Ovary (tissue), 3 donors: ENCODE results near the gene WDR73.
A peak's percentile ranks its signal among the peaks of the same experiment; 100 is the strongest.

ENCODE experiments used
- EP300 ChIP-seq: sonication (generic); formaldehyde crosslinking; IDR thresholded peaks from one replicate; pipeline ENCODE4 v1.6.1; 2017; ENCODE audit warnings: antibody characterized with exemption
- POLR2A ChIP-seq: fragments of 450-650 bp; IDR thresholded peaks from one replicate; pipeline ENCODE4 v1.6.1; 2017; ENCODE audit warnings: antibody characterized with exemption, mild to moderate bottlenecking, moderate library complexity
- TF ChIP-seq, protein P1 (sequence below), 3 donors: fragments of 450-650 bp in 2 of 3; fragments of 200-600 bp in 1 of 3; IDR thresholded peaks; one replicate each; pipeline versions ENCODE4 v1.5.1 to v1.8.0; 2016 to 2022; ENCODE audit warnings: antibody characterized with exemption in 3 of 3, mild to moderate bottlenecking in 1 of 3
- donor health status: DM: no; HTN: no; CAD: no.

DNA sequence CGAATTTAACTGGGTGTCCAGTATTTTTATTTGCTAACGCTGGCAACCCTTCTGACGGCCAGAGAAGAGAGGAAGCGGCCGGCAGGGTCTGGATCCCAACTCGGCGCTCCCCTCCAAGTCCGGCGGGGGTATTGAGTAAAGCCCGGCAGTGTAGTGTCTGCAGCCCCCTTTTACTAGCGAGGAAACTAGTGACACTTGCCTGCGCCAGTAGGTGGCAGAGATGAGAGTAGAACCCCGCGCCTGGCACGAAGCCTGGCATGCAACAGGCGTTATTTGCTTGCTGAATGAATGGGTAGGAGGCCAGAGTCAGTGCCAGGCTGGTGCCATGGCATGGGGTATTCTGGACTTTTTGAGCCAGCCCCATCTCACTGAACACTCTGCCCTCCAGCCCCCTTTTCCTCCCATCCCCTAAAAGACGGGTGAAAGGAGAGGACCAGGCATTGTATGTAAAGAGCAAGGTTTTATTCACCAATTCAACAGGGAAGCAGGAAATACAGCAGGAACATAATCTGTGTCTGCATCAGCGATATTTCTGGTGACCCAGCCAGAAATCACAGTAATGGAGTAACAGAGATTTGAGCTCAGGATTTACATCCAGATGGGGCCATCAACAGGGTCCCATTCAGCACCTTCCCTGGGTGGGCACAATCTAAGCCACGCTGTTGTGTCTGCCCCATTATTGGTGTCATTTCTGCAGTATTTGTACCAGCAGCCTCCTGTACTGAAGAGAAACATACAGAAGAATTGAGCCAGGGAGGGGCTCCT lies 788 bp upstream of the WDR73 start:
- TF ChIP-seq, protein P1, sequence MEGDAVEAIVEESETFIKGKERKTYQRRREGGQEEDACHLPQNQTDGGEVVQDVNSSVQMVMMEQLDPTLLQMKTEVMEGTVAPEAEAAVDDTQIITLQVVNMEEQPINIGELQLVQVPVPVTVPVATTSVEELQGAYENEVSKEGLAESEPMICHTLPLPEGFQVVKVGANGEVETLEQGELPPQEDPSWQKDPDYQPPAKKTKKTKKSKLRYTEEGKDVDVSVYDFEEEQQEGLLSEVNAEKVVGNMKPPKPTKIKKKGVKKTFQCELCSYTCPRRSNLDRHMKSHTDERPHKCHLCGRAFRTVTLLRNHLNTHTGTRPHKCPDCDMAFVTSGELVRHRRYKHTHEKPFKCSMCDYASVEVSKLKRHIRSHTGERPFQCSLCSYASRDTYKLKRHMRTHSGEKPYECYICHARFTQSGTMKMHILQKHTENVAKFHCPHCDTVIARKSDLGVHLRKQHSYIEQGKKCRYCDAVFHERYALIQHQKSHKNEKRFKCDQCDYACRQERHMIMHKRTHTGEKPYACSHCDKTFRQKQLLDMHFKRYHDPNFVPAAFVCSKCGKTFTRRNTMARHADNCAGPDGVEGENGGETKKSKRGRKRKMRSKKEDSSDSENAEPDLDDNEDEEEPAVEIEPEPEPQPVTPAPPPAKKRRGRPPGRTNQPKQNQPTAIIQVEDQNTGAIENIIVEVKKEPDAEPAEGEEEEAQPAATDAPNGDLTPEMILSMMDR (IDR thresholded peaks at IDR 0.05): peak; percentile 24 to 55 (median 39)
- TF ChIP-seq EP300 (no peak), POLR2A (peak; percentile 12)
